Measurements from ENCODE around the gene PAPPA2. TPM values are rescaled to one million over a fixed set of nuclear protein-coding genes. Genes with fewer than 3 reads are reported as not detected.

The PAPPA2 gene
- total and polyA plus RNA-seq, 2 of the 4 experiments (the other 2 are of a cell fraction) = 0.10 to 0.18 TPM

DNA sequence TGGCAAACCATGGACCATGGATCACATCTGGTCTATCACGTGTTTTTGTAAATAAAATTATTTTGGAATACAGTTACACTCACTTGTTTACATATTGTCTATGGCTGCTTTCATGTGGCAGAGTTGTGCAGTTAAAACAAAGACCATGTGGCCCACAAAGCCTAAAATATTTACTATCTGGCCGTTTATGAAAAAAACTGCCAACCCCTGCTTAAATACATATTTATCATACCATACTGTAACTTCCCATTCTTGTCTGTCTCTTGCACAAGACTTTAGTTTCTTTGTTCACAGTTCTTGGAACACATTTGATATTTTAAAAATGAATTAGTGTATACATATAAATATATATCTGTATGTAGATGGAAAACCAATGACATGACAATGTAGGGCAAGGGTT lies 141.5 kb downstream of the PAPPA2 start:
- in situ Hi-C loops (cut with MboI; ENCODE audit: low sequenced_read_pairs) = no loop called here
- H3K4me2 ChIP-seq (ENCODE audit: low read depth, low read length) = no peak overlapping the region
- no peak overlapping the region for H4K91ac ChIP-seq (ENCODE audit: insufficient read depth, low read depth, low read length)

More for the DNA sequence above, 141.5 kb downstream of the PAPPA2 start:
- no peak overlapping the region for H4K5ac ChIP-seq (ENCODE audit: low read depth, low read length)
- H4K8ac ChIP-seq (ENCODE audit: low read depth in 2 of 2, low read length in 2 of 2) = no peak overlapping the region
- H2AFZ ChIP-seq (replicated peaks; ENCODE audit: low read length, poor library complexity) = no peak overlapping the region
- no peak for TF ChIP-seq FOS (IDR thresholded peaks at IDR 0.05; ENCODE audit: low read depth, low read length)
- no peak for TF ChIP-seq CHD1 (IDR thresholded peaks at IDR 0.05; ENCODE audit: low read depth, low read length)
- TF ChIP-seq, protein P1, sequence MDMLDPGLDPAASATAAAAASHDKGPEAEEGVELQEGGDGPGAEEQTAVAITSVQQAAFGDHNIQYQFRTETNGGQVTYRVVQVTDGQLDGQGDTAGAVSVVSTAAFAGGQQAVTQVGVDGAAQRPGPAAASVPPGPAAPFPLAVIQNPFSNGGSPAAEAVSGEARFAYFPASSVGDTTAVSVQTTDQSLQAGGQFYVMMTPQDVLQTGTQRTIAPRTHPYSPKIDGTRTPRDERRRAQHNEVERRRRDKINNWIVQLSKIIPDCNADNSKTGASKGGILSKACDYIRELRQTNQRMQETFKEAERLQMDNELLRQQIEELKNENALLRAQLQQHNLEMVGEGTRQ (IDR thresholded peaks at IDR 0.05; ENCODE audit: low read depth, low read length) = no peak
- H3K18ac ChIP-seq (ENCODE audit: low read depth, low read length) = no peak overlapping the region
- no peaks in the 10 kb centered on the region for H3K79me1 ChIP-seq (ENCODE audit: low read depth in 1 of 2, low read length in 2 of 2)
- H3K4me1 ChIP-seq (ENCODE audit: control insufficient read depth, insufficient read depth, low read length) = no peaks in the 10 kb centered on the region
- WGBS, 2 experiments (ENCODE audit: extremely low coverage in 2 of 2, insufficient read length in 1 of 2) = no CpG with 5 or more reads among the region's 2 CpGs
- no peak overlapping the region for H2AK5ac ChIP-seq (ENCODE audit: low read depth, low read length)
- H3K9me3 ChIP-seq (ENCODE audit: control insufficient read depth, insufficient read depth, low read length) = no peaks in the 10 kb centered on the region
- intact Hi-C loops (cut with micrococcal nuclease) = no loop called here
- no peak overlapping the region for H3K27ac ChIP-seq (ENCODE audit: insufficient read depth, low read length)
- CTCF ChIA-PET = no interaction called here
- H4K20me1 ChIP-seq (ENCODE audit: insufficient read depth, low read length) = no peaks in the 10 kb centered on the region
- H2AK9ac ChIP-seq (replicated peaks; ENCODE audit: low read depth, low read length, poor library complexity) = no peak overlapping the region
- no peaks in the 10 kb centered on the region for H3K27me3 ChIP-seq (ENCODE audit: control insufficient read depth, insufficient read depth, low read length)
- no peak overlapping the region for H3K23ac ChIP-seq (ENCODE audit: low read depth, low read length)
- no peak overlapping the region for H3K56ac ChIP-seq (ENCODE audit: extremely low read depth, insufficient read depth, low read length)
- H3K9me1 ChIP-seq (ENCODE audit: insufficient read depth, low read length) = no peaks in the 10 kb centered on the region
- H2BK5ac ChIP-seq (ENCODE audit: low read depth, low read length, poor library complexity, severe bottlenecking) = no peak overlapping the region
- no peak overlapping the region for H3K9ac ChIP-seq (ENCODE audit: low read depth, low read length)
- no peak overlapping the region for H3K4ac ChIP-seq (ENCODE audit: low read depth, low read length)
- no TSS peak for BruUV-seq (replicated peaks)
- no peak overlapping the region for H3K14ac ChIP-seq (replicated peaks; ENCODE audit: low read depth, low read length)
- dilution Hi-C loops (cut with HindIII; ENCODE audit: low sequenced_read_pairs, unreplicated experiment) = no loop called here
- no peak overlapping the region for H2BK15ac ChIP-seq (ENCODE audit: low read depth, low read length)
- no peak overlapping the region for H3K4me3 ChIP-seq (ENCODE audit: insufficient read depth, low read depth, low read length)
- no peaks in the 10 kb centered on the region for H3K36me3 ChIP-seq (ENCODE audit: control insufficient read depth, insufficient read depth, low read length)
- no peak for DNase-seq
- POLR2A ChIA-PET (ENCODE audit: unreplicated experiment) = no interaction called here
- no peak for ATAC-seq (ENCODE audit: low read depth)
- H2BK20ac ChIP-seq (ENCODE audit: low read depth, low read length) = no peak overlapping the region
- no peak overlapping the region for H2BK120ac ChIP-seq (ENCODE audit: low read depth, low read length)
